ENCODE results near the gene TOM1L2. TPM values are rescaled to one million over a fixed set of nuclear protein-coding genes. Genes with fewer than 3 reads are reported as not detected.

TOM1L2 gene
- total and polyA plus RNA-seq, 8 donors = 20.3 to 28.2 (median 22.2) TPM

DNA sequence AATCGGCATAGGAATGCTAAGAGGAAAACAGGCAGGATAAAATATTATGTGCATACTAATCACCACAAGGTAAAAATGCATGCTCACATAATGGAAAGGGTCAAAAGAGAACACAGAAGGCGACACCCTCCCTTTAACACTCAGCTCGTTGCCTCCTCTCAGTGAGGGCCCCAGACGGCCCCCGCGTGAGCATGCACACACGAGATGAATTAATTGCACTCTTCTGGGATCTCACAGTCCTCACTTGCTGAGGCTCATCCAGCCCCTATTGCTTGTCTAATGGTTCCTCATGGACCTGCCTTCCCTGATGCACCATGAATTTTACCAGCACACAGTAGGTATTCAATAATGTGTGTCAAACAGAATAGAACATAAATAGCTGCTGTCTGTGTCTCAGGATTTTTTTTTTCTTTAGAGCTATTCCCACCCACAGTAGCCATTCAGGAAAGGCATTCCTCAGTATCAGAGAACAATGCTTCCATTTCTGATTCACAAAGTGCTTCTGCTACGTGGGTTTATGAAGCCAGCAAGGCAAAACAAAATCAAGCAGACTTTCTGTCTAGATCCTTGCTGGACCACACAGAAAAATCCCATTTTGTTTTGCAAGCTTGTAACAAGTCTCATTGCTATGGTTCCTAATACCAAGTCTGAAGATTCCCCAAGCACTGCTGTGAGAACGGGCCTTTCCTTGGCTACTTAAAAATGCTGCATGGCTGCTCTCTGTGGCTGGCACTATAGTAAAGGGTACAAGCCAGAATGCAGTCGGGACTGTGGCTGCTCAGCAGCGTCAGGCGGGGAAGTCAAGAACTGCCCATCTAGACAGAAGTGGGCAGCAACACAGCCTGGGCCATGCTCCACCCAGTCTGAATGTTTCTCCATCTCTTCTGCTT is 43.6 kb downstream of the TOM1L2 start:
- WGBS, 2 donors = 75 to 81% methylated on average over 12 of the region's 12 CpGs
- DNase-seq (no peak), FAIRE-seq (no peak), ATAC-seq (no peak)
- Histone ChIP-seq H3K36me3 (no peaks in the 10 kb centered on the region), H3K27me3 (no peaks in the 10 kb centered on the region), H3K27ac (no peak overlapping the region), H3K4me3 (no peak overlapping the region), H3K9me3 (no peaks in the 10 kb centered on the region), H3K4me1 (peaks cover 13 to 17% (median 17%) of the 10 kb centered on the region in 3 donors)
- TF ChIP-seq, protein P1, sequence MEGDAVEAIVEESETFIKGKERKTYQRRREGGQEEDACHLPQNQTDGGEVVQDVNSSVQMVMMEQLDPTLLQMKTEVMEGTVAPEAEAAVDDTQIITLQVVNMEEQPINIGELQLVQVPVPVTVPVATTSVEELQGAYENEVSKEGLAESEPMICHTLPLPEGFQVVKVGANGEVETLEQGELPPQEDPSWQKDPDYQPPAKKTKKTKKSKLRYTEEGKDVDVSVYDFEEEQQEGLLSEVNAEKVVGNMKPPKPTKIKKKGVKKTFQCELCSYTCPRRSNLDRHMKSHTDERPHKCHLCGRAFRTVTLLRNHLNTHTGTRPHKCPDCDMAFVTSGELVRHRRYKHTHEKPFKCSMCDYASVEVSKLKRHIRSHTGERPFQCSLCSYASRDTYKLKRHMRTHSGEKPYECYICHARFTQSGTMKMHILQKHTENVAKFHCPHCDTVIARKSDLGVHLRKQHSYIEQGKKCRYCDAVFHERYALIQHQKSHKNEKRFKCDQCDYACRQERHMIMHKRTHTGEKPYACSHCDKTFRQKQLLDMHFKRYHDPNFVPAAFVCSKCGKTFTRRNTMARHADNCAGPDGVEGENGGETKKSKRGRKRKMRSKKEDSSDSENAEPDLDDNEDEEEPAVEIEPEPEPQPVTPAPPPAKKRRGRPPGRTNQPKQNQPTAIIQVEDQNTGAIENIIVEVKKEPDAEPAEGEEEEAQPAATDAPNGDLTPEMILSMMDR (IDR thresholded peaks at IDR 0.05) = no peak
- intact Hi-C loops (cut with DNase I) = no loop called here

DNA sequence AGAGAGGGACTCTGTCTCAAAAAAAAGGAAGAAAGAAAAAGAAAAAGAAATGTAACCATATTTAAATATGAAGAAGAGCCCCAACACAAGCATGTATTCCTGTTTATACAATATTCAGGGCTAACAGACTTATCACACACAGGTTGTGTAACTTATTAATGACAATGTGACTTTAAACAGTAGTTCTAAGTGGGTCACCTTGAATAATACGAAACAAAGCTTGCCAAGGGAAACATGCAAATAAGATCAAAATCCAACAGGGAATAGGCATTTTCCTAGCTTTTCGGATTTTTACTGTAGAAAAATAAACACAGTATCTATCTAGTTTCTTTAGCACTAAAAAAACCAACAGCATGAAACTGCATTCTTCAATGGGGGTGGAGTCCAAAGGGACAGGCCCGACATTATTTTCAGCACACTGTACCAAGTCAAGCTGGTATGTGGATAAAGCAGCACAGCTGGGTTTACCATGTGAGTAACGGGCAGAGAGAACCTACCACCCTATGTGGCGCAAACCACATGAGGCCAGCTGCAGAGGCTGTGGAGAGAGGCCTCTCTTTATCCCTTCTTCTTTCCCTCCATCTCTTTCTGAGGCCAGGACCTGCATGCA is 45.3 kb downstream of the TOM1L2 start:
- no peak for DNase-seq
- H3K4me3 ChIP-seq = no peak overlapping the region
- intact Hi-C loops (cut with DNase I) = no loop called here
- peaks cover 17 to 26% (median 26%) of the 10 kb centered on the region in 3 donors for H3K4me1 ChIP-seq
- TF ChIP-seq, protein P1 (IDR thresholded peaks at IDR 0.05) = no peak
- no peaks in the 10 kb centered on the region for H3K36me3 ChIP-seq
- H3K27me3 ChIP-seq = no peaks in the 10 kb centered on the region
- H3K9me3 ChIP-seq = no peaks in the 10 kb centered on the region
- H3K27ac ChIP-seq = peak overlapping the region; percentile 3 to 43 (median 18)
- WGBS, 2 donors = 18 to 23% methylated on average over 5 of the region's 5 CpGs
- ATAC-seq = peak; percentile 42 to 70 (median 56)
- FAIRE-seq = no peak

DNA sequence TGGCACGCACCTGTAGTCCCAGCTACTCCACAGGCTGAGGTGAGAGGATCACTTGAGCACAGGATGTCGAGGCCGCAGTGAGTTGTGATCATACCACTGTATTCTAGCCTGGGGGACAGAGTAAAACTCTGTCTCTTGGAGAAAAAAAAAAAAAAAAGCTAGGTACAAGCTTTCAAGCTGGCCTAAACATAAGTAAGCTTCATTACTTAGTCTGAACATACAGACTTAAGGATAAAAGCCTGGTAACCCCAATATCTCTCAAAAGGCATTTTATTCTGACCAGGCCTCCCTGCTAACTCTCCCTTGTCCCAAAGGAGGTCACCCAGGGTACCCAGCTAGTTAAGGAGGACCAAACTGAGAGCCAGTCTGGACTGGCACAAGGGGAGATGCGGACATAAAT is 46.2 kb downstream of the TOM1L2 start:
- TF ChIP-seq, protein P1 (IDR thresholded peaks at IDR 0.05) = no peak
- H3K4me1 ChIP-seq = peaks cover 17 to 30% (median 26%) of the 10 kb centered on the region in 3 donors
- ATAC-seq = no peak
- H3K27ac ChIP-seq = peak overlapping the region in 1 of 4 donors; percentile 3
- 82 to 95% methylated on average over 4 of the region's 4 CpGs for WGBS, 2 donors
- H3K27me3 ChIP-seq = no peaks in the 10 kb centered on the region
- no peaks in the 10 kb centered on the region for H3K9me3 ChIP-seq
- DNase-seq = no peak
- H3K36me3 ChIP-seq = no peaks in the 10 kb centered on the region
- H3K4me3 ChIP-seq = no peak overlapping the region
- no peak for FAIRE-seq
- intact Hi-C loops (cut with DNase I) = no loop called here

DNA sequence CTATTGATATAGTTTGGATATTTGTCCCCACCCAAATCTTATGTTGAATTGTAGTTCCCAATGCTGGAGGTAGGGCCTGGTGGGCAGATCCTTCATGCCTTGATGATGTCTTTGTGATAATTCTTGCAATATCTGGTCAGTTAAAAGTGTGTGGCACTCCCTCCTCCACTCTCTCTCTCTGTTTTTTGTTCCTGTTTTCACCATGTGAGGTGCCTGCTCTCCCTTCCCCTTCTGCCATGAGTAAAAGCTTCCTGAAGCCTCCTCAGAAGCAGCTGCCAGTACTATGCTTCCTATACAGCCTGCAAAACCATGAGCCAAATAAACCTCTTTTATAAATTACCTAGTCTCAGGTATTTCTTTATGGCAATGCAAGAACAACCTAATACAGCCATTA is 47.3 kb downstream of the TOM1L2 start:
- TF ChIP-seq, protein P1 (IDR thresholded peaks at IDR 0.05) = no peak
- H3K36me3 ChIP-seq = no peaks in the 10 kb centered on the region
- H3K4me3 ChIP-seq = no peak overlapping the region
- intact Hi-C loops (cut with DNase I) = no loop called here
- FAIRE-seq = no peak
- H3K27me3 ChIP-seq = no peaks in the 10 kb centered on the region
- no peak for DNase-seq
- H3K9me3 ChIP-seq = no peaks in the 10 kb centered on the region
- H3K4me1 ChIP-seq = peaks cover 17 to 31% (median 26%) of the 10 kb centered on the region in 3 donors
- H3K27ac ChIP-seq = no peak overlapping the region
- ATAC-seq = no peak
